HCT116 (cell line): ENCODE data around the gene CORT. TPM values are rescaled to one million over a fixed set of nuclear protein-coding genes. Genes with fewer than 3 reads are reported as not detected.
"Not testable (repeated sequence)": the region's sequence is repeated elsewhere in the genome, so short reads cannot be mapped to it uniquely, and the experiment has no call there.

ENCODE experiments used
- ATAC-seq: fragments of 200-7000 bp; cut with Tn5 transposase; 2 replicates; pipeline ENCODE4 v1.9.1; 2020; ENCODE audit warnings: mild to moderate bottlenecking, moderate library complexity
- BruUV-seq: library from RNA; stranded (reverse); fragments of 400-500 nt; replicated peaks from 2 replicates; lab custom pipeline; 2021; lab: Mats Ljungman, UMichigan
- CTCF ChIA-PET: fragments of 300-600 bp; sonication (Branson Sonifier 250); formaldehyde crosslinking; loops from one replicate; lab custom pipeline; 2021; ENCODE audit warnings: antibody characterized with exemption; lab: Charles Lee
- POLR2A ChIA-PET: fragments of 300-600, 350-600 bp; sonication (Branson Sonifier 250); formaldehyde crosslinking; loops from one replicate; lab custom pipeline; 2021; ENCODE audit warnings: antibody characterized with exemption; lab: Charles Lee
- RAD21 ChIA-PET, 2 experiments: fragments of 300-600 bp; sonication (Branson Sonifier 250); formaldehyde crosslinking; loops; one replicate each; lab custom pipeline; 2023; ENCODE audit warnings: low total read pairs in 2 of 2; ENCODE audit not compliant: uncharacterized antibody in 2 of 2, unreplicated experiment in 2 of 2, low non-redundant PET in 1 of 2; lab: Charles Lee
- DNase-seq: peaks from one replicate; pipeline ENCODE4 v3.0.0-alpha.2; 2010; ENCODE audit warnings: low read depth, low spot score
- H2AFZ ChIP-seq: fragments of 200-600 bp; shearing (Covaris generic), sonication (generic); 2 replicates; pipeline ENCODE4 v1.6.1; 2017; ENCODE audit warnings: low read depth, mixed run types, mixed read lengths, antibody characterized with exemption, low read length; ENCODE audit not compliant: poor library complexity, severe bottlenecking
- H3K27ac ChIP-seq: 2 replicates; pipeline ENCODE4 v1.5.1; 2012; ENCODE audit warnings: low read depth, low read length
- H3K27me3 ChIP-seq: fragments of 200-600 bp; sonication (generic); 2 replicates; pipeline ENCODE4 v1.6.1; 2016; ENCODE audit warnings: mixed run types, low read length, mixed read lengths; ENCODE audit not compliant: insufficient read depth
- H3K36me3 ChIP-seq, 2 experiments: fragments of 200-500 bp in 1 of 2; fragments of 200-600 bp in 1 of 2; sonication (Bioruptor generic) in 1 of 2; sonication (generic) in 1 of 2; 2 replicates each; pipeline versions ENCODE4 v1.5.1 to v1.6.1; 2014 to 2016; ENCODE audit warnings: low read length in 2 of 2, inconsistent platforms in 1 of 2, mixed read lengths in 1 of 2, mixed run types in 1 of 2; ENCODE audit not compliant: insufficient read depth in 2 of 2, control insufficient read depth in 1 of 2
- H3K4me1 ChIP-seq, 2 experiments: fragments of 200-600 bp in 1 of 2; sonication (generic) in 1 of 2; 2 replicates each; pipeline versions ENCODE4 v1.5.1 to v1.6.1; 2012 to 2017; ENCODE audit warnings: low read length in 2 of 2, inconsistent platforms in 1 of 2, mild to moderate bottlenecking in 1 of 2, mixed read lengths in 1 of 2, mixed run types in 1 of 2, moderate library complexity in 1 of 2; ENCODE audit not compliant: insufficient read depth in 2 of 2, control insufficient read depth in 1 of 2
- H3K4me2 ChIP-seq: fragments of 200-600 bp; sonication (generic); 2 replicates; pipeline ENCODE4 v1.6.1; 2017; ENCODE audit warnings: mixed run types, low read length, mixed read lengths
- H3K4me3 ChIP-seq, 2 experiments: fragments of 200-600 bp in 1 of 2; sonication (generic) in 1 of 2; replicated peaks in 1 of 2; 2 replicates each; pipeline ENCODE4 v1.5.1; 2011 to 2016; ENCODE audit warnings: low read length in 2 of 2, control low read depth in 1 of 2, low read depth in 1 of 2, mild to moderate bottlenecking in 1 of 2, mixed read lengths in 1 of 2, mixed run types in 1 of 2
- H3K79me2 ChIP-seq: fragments of 200-600 bp; sonication (generic); 2 replicates; pipeline ENCODE4 v1.6.1; 2017; ENCODE audit warnings: mild to moderate bottlenecking, mixed run types, low read length, moderate library complexity, mixed read lengths; ENCODE audit not compliant: insufficient read depth
- H3K9ac ChIP-seq: fragments of 200-600 bp; sonication (generic); 2 replicates; pipeline ENCODE4 v1.6.1; 2016; ENCODE audit warnings: low read length, mixed read lengths
- H3K9me2 ChIP-seq: fragments of 200-600 bp; sonication (generic), shearing (Covaris generic); 2 replicates; pipeline ENCODE4 v1.6.1; 2017; ENCODE audit warnings: mixed run types, mild to moderate bottlenecking, moderate library complexity; ENCODE audit not compliant: insufficient read depth
- H3K9me3 ChIP-seq, 2 experiments: fragments of 200-500 bp in 1 of 2; fragments of 200-600 bp in 1 of 2; sonication (Bioruptor generic) in 1 of 2; sonication (generic) in 1 of 2; 2 replicates each; pipeline ENCODE4 v1.6.1; 2014 to 2017; ENCODE audit warnings: low read length in 2 of 2, mixed read lengths in 2 of 2, inconsistent platforms in 1 of 2, low read depth in 1 of 2, mild to moderate bottlenecking in 1 of 2, mixed run types in 1 of 2, moderate library complexity in 1 of 2; ENCODE audit not compliant: control insufficient read depth in 1 of 2, insufficient read depth in 1 of 2
- H4K20me1 ChIP-seq: fragments of 200-600 bp; sonication (generic), shearing (Covaris generic); 2 replicates; pipeline ENCODE4 v1.6.1; 2017; ENCODE audit warnings: mixed run types, mild to moderate bottlenecking, moderate library complexity; ENCODE audit not compliant: insufficient read depth
- CEBPB ChIP-seq: IDR thresholded peaks from 2 replicates; pipeline ENCODE4 v1.6.1; 2012; ENCODE audit warnings: low read depth
- EGR1 ChIP-seq: IDR thresholded peaks from 2 replicates; pipeline ENCODE4 v1.6.1; 2012; ENCODE audit warnings: low read depth
- ELF1 ChIP-seq: IDR thresholded peaks from 2 replicates; pipeline ENCODE4 v1.6.1; 2012; ENCODE audit warnings: low read depth, borderline replicate concordance
- EZH2 ChIP-seq: fragments of 200-600 bp; sonication (generic); IDR thresholded peaks from 2 replicates; pipeline ENCODE4 v1.6.1; 2017; ENCODE audit warnings: antibody characterized with exemption, mixed run types
- EZH2phosphoT487 ChIP-seq: fragments of 200-600 bp; IDR thresholded peaks from 2 replicates; pipeline ENCODE4 v1.6.1; 2018; ENCODE audit warnings: antibody characterized with exemption, borderline replicate concordance
- FOSL1 ChIP-seq: IDR thresholded peaks from 2 replicates; pipeline ENCODE4 v1.6.1; 2012; ENCODE audit warnings: low read depth
- JUND ChIP-seq: IDR thresholded peaks from 2 replicates; pipeline ENCODE4 v1.6.1; 2012
- MAX ChIP-seq: IDR thresholded peaks from 2 replicates; pipeline ENCODE4 v1.6.1; 2012
- POLR2A ChIP-seq: IDR thresholded peaks from 2 replicates; pipeline ENCODE4 v1.7.0; 2011; ENCODE audit warnings: borderline replicate concordance; ENCODE audit not compliant: insufficient read depth, insufficient read length; ENCODE audit errors: extremely low read depth
- SP1 ChIP-seq: IDR thresholded peaks from 2 replicates; pipeline ENCODE4 v1.6.1; 2012; ENCODE audit warnings: low read depth
- SRF ChIP-seq: IDR thresholded peaks from 2 replicates; pipeline ENCODE4 v1.6.1; 2012; ENCODE audit warnings: low read depth
- TCF7L2 ChIP-seq: IDR thresholded peaks from 2 replicates; pipeline ENCODE4 v1.7.0; 2011; ENCODE audit warnings: borderline replicate concordance, inconsistent platforms; ENCODE audit not compliant: insufficient read depth, insufficient read length; ENCODE audit errors: extremely low read depth
- intact Hi-C: fragments of 100-400 bp; cut with micrococcal nuclease; formaldehyde crosslinking; loops from 2 replicates; pipeline ENCODE4 v1.10.0; 2022
- total RNA-seq: library from RNA; stranded (reverse); gene quantifications from one replicate; pipeline ENCODE4 v1.2.1, GENCODE V29; 2021; ENCODE audit not compliant: unreplicated experiment
- TF ChIP-seq, protein P1 (sequence below): IDR thresholded peaks from 2 replicates; pipeline ENCODE4 v1.6.1; 2011; ENCODE audit warnings: mild to moderate bottlenecking, low read length, moderate library complexity; ENCODE audit not compliant: insufficient replicate concordance; ENCODE audit errors: extremely low read depth
- TF ChIP-seq, protein P2 (sequence below): IDR thresholded peaks from 2 replicates; pipeline ENCODE4 v1.6.1; 2012; ENCODE audit warnings: low read depth
- TF ChIP-seq, protein P3 (sequence below): IDR thresholded peaks from 2 replicates; pipeline ENCODE4 v1.6.1; 2012

CORT gene
- total RNA-seq, 1 experiment from 2014 or later, result 0.84 TPM

GRCh38 chr1:10426535-10426848 lies 23.3 kb upstream of the CORT start:
- H3K4me2 ChIP-seq, POLR2A ChIA-PET: not testable (repeated sequence)
- intact Hi-C loops, result loop anchor here (5.0 kb wide), 2 partner anchors 549 to 799 kb away; no protein-coding TSS in a partner anchor

GRCh38 chr1:10428984-10429383 lies 20.8 kb upstream of the CORT start:
- no peak overlapping the region for H2AFZ ChIP-seq
- no peaks in the 10 kb centered on the region for H3K27me3 ChIP-seq
- no peaks in the 10 kb centered on the region for H3K9me3 ChIP-seq
- no peak for DNase-seq
- no TSS peak for BruUV-seq
- intact Hi-C loops, result loop anchor here (1.0 to 5.0 kb wide), 4 partner anchors 52 to 802 kb away; no protein-coding TSS in a partner anchor
- no peak overlapping the region for H3K4me3 ChIP-seq
- peaks cover 8% of the 10 kb centered on the region; the same call in 1 of the 2 replicates for H3K79me2 ChIP-seq
- H3K9me2 ChIP-seq, result no peaks in the 10 kb centered on the region
- H3K27ac ChIP-seq, result no peak overlapping the region
- H3K9ac ChIP-seq, result no peak overlapping the region
- POLR2A ChIA-PET, result no interaction called here
- no peak overlapping the region for H3K4me2 ChIP-seq
- CTCF ChIA-PET, result interaction anchor here (0.9 kb wide), 1 partner anchor 27 kb away, joined by 3 read pairs; no protein-coding TSS in a partner anchor
- H4K20me1 ChIP-seq, result no peaks in the 10 kb centered on the region
- no peaks in the 10 kb centered on the region for H3K36me3 ChIP-seq
- ATAC-seq, result no peak
- RAD21 ChIA-PET, result no interaction called here
- H3K4me1 ChIP-seq, result peaks cover 2 to 19% of the 10 kb centered on the region in 2 experiments; a peak in 3 of 4 replicates
- TF ChIP-seq EGR1, result no peak
- TF ChIP-seq SRF, result no peak
- TF ChIP-seq, protein P1, sequence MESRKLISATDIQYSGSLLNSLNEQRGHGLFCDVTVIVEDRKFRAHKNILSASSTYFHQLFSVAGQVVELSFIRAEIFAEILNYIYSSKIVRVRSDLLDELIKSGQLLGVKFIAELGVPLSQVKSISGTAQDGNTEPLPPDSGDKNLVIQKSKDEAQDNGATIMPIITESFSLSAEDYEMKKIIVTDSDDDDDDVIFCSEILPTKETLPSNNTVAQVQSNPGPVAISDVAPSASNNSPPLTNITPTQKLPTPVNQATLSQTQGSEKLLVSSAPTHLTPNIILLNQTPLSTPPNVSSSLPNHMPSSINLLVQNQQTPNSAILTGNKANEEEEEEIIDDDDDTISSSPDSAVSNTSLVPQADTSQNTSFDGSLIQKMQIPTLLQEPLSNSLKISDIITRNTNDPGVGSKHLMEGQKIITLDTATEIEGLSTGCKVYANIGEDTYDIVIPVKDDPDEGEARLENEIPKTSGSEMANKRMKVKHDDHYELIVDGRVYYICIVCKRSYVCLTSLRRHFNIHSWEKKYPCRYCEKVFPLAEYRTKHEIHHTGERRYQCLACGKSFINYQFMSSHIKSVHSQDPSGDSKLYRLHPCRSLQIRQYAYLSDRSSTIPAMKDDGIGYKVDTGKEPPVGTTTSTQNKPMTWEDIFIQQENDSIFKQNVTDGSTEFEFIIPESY, result no peak
- no peak for TF ChIP-seq EZH2
- no peak for TF ChIP-seq ELF1
- TF ChIP-seq TCF7L2, result no peak
- TF ChIP-seq MAX, result no peak
- no peak for TF ChIP-seq SP1
- no peak for TF ChIP-seq POLR2A
- TF ChIP-seq CEBPB, result no peak
- no peak for TF ChIP-seq FOSL1
- TF ChIP-seq, protein P2, sequence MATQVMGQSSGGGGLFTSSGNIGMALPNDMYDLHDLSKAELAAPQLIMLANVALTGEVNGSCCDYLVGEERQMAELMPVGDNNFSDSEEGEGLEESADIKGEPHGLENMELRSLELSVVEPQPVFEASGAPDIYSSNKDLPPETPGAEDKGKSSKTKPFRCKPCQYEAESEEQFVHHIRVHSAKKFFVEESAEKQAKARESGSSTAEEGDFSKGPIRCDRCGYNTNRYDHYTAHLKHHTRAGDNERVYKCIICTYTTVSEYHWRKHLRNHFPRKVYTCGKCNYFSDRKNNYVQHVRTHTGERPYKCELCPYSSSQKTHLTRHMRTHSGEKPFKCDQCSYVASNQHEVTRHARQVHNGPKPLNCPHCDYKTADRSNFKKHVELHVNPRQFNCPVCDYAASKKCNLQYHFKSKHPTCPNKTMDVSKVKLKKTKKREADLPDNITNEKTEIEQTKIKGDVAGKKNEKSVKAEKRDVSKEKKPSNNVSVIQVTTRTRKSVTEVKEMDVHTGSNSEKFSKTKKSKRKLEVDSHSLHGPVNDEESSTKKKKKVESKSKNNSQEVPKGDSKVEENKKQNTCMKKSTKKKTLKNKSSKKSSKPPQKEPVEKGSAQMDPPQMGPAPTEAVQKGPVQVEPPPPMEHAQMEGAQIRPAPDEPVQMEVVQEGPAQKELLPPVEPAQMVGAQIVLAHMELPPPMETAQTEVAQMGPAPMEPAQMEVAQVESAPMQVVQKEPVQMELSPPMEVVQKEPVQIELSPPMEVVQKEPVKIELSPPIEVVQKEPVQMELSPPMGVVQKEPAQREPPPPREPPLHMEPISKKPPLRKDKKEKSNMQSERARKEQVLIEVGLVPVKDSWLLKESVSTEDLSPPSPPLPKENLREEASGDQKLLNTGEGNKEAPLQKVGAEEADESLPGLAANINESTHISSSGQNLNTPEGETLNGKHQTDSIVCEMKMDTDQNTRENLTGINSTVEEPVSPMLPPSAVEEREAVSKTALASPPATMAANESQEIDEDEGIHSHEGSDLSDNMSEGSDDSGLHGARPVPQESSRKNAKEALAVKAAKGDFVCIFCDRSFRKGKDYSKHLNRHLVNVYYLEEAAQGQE, result no peak
- TF ChIP-seq EZH2phosphoT487, result no peak
- TF ChIP-seq JUND, result no peak
- TF ChIP-seq, protein P3, sequence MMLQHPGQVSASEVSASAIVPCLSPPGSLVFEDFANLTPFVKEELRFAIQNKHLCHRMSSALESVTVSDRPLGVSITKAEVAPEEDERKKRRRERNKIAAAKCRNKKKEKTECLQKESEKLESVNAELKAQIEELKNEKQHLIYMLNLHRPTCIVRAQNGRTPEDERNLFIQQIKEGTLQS, result no peak

More at GRCh38 chr1:10426535-10426848, 23.3 kb upstream of the CORT start:
- H4K20me1 ChIP-seq, H3K36me3 ChIP-seq, BruUV-seq, H3K27me3 ChIP-seq, H3K79me2 ChIP-seq, H2AFZ ChIP-seq, H3K9me3 ChIP-seq, H3K9me2 ChIP-seq, H3K4me3 ChIP-seq, RAD21 ChIA-PET, ATAC-seq, H3K27ac ChIP-seq, DNase-seq, H3K9ac ChIP-seq, CTCF ChIA-PET: not testable (repeated sequence)
- peaks cover 2 to 18% of the 10 kb centered on the region in 2 experiments; a peak in 3 of 4 replicates for H3K4me1 ChIP-seq
